ENCODE data around the gene DPH1.

The DPH1 gene

GRCh38 chr17:2082003-2082781 is 52.2 kb downstream of the DPH1 start:
- no peak for DNase-seq

GRCh38 chr17:2083613-2084035 is 53.7 kb downstream of the DPH1 start:
- DNase-seq = no peak

- DNase-seq = no peak
These were observed 54.2 kb downstream of the DPH1 start for GRCh38 chr17:2084036-2084765.

- DNase-seq = no peak
These were observed 55.1 kb downstream of the DPH1 start for GRCh38 chr17:2084766-2085647.

GRCh38 chr17:2085648-2085949 is 55.6 kb downstream of the DPH1 start:
- no peak for DNase-seq

- no peak for DNase-seq
These were observed 56.4 kb downstream of the DPH1 start for GRCh38 chr17:2086306-2086705.

- DNase-seq = no peak
These were observed 57.8 kb downstream of the DPH1 start for GRCh38 chr17:2087597-2088211.

GRCh38 chr17:2089021-2089422 is 59.1 kb downstream of the DPH1 start:
- DNase-seq = no peak

GRCh38 chr17:2090210-2090641 is 60.3 kb downstream of the DPH1 start:
- DNase-seq = no peak

GRCh38 chr17:2090804-2091534 is 61.0 kb downstream of the DPH1 start:
- DNase-seq = no peak

- no peak for DNase-seq
These were observed 62.3 kb downstream of the DPH1 start for GRCh38 chr17:2092253-2092652.

GRCh38 chr17:2093349-2093748 is 63.4 kb downstream of the DPH1 start:
- DNase-seq = no peak

Measured in NCI-H1048 (cell line).